ENCODE results near the gene RNF181.
"Not testable (repeated sequence)": the region's sequence is repeated elsewhere in the genome, so short reads cannot be mapped to it uniquely, and the experiment has no call there.

RNF181 gene

DNA sequence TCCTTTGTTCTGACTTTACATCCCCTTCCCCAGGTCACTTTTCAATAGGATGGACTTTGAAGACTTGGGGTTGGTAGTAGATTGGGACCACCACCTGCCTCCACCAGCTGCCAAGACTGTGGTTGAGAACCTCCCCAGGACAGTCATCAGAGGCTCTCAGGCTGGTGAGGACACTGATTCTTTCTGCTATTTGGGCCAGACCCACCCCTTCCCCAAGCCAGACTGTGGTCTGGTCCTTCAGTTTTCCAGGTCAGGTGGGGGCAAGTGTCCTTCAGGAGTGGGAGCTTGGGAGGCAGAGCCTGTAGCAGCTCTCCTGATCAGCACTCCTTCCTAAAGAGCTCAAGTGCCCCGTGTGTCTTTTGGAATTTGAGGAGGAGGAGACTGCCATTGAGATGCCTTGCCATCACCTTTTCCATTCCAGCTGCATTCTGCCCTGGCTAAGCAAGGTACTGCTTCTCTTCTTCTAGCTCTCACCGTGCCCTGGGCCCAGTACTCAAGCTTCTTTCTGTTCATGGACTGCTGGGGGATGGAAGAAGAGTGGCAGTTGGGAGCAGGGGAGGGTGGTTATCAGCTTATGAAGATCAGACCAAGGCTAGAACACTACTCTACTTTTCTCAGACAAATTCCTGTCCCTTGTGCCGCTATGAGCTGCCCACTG, 1.1 kb downstream of the RNF181 start:
- no peak for FAIRE-seq

DNA sequence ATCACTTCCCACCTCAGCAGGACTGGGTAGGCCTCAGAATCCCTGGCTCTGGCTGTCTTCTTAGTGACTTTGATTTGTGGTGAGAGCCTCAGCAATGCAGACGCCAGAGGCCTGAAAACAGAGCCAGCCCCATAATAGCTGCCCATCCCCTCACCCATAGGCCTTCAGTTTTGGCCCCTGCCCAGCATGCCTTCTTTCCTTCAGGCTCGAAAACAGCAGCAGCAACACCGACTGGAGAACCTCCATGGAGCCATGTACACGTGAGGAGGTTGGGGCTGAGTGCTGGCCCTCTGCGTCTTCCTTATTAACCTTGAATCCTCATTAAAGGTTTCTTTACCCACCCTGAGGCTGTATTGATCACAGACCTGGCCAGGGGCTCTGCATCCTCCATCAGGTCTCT, 1.7 kb downstream of the RNF181 start:
- FAIRE-seq = no peak

GRCh38 chr2:85598594-85599340, 3.2 kb downstream of the RNF181 start:
- no peak for FAIRE-seq

DNA sequence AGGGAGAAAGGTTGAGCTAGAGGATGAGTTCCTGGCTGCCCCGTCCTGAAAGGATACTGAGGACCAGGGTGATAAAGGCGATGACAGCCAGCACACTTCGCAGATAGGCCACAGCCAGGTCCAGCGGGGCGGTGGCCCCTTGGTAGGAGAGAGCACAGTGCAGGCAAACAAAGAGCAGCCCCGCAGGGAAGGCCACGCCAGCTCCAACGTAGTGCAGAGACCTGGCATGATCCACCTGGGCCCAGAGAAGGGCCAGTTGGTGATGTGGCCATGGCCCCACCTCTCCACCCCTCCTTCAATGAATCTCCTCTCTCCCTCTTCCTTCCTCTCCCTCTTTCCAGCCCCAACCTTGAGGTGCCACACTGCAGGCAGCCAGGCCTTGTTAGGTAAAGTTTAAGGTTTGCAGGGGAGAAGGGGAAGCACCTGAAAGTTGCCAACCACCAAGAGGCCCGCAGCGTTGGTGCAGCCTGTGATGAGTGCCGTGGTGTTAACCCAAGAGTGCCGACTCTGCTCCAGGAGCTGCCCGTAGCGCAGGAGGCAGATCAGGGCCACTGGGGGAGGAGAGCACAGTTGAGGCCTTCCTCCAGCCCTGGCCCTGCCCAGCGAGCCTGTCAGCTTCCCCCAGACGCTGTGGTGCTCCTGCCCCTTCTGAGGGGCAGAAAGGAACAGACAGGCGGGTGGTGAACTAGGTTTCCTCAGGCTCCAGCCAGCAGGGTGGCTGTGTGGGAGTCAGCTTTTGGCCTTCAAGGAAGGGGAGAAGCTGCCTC, 4.1 kb downstream of the RNF181 start:
- no peak for FAIRE-seq

DNA sequence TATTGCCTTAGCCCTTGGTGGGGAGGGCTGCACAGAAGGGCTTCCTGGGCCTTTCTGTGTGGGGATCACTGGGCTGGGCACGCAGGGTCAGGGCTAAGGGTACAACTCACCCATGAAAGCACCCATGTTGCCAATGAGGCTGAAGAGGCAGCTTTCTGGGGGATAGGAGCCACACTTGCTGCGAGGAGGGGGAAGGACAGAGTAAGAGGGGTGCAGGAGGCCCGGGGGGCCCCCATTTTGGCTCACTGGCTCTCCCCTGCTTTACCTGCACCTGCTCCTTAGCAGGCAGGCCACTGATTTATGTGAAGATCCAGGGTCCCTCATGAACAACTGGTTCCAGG, 4.7 kb downstream of the RNF181 start:
- no peak for FAIRE-seq

- no peak for FAIRE-seq
Observed at GRCh38 chr2:85600951-85601770, 5.6 kb downstream of the RNF181 start.

DNA sequence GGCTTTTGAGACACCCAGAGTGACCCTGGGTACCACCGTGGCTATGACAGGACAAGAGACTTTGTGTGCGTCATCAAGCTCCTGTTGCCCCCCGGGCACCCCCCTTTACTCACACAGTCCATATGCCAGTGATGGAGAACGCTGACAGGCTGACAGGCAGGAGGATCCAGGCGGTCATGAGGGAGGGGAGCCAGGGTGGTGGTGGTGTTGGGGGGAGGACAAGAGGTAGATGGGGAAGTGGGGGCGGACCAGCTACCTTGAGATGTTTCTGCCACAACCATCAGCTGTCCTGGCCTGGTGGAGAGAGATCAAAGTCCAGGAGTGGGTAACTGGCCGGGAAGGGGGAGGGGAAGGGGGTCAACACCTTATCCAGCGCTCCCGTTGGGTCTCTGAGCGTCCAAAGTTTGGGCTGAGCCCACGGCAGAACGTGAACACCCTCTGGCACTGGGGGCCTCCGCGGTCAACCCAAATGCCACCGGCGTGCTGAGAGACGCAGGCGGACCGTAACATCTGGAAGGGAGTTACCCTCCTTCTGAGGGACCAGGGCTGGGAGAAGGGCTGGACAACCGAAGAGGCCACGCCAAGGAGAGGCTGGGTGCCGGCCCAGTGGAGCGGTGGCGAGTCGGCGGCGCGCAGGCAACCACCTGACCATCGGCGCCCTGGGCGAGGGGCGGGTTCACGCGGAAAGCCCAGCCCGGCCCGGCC, 6.4 kb downstream of the RNF181 start:
- no peak for FAIRE-seq

GRCh38 chr2:85602476-85603234, 7.1 kb downstream of the RNF181 start, which contains the start of gene TMEM150A:
Gene TMEM150A, minus strand, starts transcription at chr2:85602698. Its CDS starts 750 bp downstream, at chr2:85601948.
- FAIRE-seq = no peak

DNA sequence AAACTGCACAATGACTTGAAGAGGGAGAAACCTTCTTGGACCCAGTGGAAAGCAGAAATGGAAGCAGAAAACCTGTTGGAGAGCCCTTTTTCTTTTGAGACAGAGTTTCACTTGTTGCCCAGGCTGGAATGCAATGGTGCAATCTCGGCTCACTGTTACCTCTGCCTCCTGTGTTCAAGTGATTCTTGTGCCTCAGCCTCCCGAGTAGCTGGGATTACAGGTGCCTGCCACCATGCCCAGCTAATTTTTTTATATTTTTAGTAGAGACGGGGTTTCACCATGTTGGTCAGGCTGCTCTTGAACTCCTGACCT, 8.5 kb downstream of the RNF181 start:
- not testable (repeated sequence) for FAIRE-seq

- no peak for FAIRE-seq
Observed at GRCh38 chr2:85604568-85605339, 9.2 kb downstream of the RNF181 start.

DNA sequence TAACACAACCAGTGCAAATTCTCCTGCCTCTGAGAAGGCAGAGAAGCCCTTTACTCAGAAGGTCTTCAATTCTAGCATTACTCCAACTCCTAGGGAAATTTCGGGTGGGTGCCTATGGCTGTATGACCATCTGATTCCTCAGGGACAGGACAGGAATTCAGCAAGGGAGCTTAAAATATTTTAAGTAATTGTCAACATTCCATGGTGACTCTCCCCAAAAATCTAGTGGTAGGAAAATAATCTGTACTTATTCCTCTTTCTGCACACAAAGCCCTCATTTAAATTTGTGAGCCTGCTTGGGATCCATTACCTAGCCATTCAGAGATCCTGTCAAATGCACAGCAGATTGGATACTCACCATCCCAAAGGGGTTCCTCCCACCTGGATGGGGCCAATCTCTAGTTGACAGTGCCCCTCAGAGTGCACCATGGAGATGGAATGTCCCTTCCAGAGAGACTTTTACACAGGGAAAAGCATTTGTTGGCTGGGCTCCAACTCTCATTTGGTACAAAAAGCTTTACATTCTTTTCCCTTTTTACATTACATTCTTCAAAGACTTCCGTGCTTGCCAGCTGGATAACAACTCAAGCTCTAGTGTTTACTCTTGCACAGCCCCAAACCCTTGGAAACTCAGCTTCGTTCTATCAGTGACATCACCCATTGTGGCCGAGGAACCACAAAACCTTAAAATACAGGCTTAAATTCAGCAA, 10.0 kb downstream of the RNF181 start:
- no peak for FAIRE-seq

GRCh38 chr2:85606116-85606455, 10.5 kb downstream of the RNF181 start:
- FAIRE-seq = no peak

- FAIRE-seq = no peak
Observed at GRCh38 chr2:85607268-85608215, 12.0 kb downstream of the RNF181 start.

GRCh38 chr2:85611217-85611704, 15.7 kb downstream of the RNF181 start:
- FAIRE-seq = no peak

DNA sequence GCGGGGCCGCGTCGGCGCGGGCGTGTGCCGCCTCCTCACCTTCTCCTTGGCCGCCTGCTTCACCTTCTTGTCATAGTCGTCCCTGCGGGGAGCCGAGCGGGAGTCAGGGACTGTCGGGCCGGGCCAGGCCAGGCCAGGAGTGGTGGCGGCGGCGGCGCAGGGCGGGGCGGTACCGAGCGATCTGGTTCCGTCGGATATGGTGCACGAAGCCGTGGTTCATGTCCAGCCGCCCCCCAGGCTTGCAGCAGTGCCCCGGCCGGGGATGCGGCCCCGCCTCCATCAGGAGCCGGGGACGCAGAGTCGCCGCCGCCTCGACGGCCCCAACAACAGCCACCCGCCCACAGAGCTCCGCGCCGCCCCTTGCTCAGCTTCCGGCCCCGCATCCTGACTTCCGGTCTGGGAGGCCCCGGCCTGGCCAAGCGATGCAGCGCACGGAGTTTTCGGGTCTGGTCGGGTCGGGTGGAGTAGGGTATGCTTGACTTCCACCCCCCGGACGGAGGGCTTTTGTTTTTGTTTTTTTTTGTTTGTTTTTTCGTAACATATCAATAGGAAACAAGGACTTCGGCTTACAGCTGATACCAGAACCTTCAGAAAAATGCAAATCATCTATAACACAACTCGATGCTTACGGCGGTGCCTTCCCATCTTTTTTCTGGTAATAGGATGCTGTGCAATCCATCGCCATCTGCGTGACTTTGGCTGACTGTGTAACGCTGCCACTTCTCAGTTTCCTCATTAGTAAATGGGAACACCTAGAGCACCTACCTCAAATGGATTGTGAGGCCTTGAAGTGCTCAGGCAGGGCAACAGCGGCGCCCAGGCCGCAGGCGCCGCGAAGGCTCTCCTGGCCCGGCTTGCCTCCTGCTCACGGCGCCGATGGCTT, 16.4 kb downstream of the RNF181 start, which contains the start of gene C2orf68:
Gene C2orf68, minus strand, starts transcription at position 362 of the 883 bp plus-strand sequence. Its CDS starts 82 bp downstream, at position 280.
- FAIRE-seq = no peak

DNA sequence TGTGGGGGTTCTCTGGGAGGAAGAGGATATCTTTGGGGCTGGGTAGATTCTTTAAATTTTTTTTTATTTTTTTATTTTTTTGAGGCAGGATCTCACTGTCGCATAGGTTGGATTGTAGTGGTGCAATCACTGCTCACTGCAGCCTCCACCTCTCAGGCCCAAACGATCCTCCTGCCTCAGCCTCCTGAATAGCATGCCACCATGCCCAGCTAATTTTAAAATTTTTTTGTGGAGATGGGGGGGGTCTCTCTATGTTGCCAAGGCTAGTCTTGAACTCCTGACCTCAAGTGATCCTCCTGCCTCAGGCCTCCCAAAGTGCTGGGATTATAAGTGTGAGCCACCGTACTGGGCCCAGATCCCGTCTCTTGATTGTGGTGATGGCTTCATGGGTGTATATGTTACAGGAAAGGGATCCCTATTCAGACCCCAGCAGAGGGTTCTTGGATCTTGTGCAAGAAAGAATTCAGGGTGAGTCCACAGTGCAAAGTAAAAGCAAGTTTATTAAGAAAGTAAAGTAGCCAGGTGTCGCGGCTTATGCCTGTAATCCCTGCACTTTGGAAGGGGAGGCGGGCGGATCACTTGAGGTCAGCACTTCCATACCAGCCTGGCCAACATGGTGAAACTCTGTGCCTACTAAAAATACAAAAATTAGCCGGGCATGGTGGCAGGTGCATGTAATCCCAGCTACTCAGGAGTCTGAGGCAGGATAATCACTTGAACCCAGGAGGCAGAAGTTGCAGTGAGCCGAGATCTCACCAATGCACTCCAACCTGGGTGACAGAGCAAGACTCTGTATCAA, 18.4 kb downstream of the RNF181 start:
- FAIRE-seq = no peak

DNA sequence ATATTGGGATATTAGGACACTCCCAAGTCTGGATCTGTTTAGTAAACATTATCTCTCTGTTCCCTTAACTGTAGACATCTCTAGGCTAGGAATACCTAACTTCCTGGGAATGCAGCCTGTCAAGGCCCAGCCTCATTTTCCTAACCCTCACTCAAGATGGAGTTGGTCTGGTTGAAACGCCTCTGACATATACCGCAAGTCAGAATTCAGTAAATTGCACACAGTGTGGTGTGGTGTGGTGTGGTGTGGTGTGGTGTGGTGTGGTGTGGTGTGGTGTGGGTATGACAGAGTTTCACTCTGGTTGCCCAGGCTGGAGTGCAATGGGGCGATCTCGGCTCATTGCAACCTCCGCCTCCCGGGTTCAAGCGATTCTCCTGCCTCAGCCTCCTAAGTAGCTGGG, 19.2 kb downstream of the RNF181 start:
- not testable (repeated sequence) for FAIRE-seq
